RPMI8226 (cell line): ENCODE data around the gene RPL36AL.
A peak's percentile ranks its signal among the peaks of the same experiment; 100 is the strongest.
"Not testable (repeated sequence)": the region's sequence is repeated elsewhere in the genome, so short reads cannot be mapped to it uniquely, and the experiment has no call there.

Experiments used
- DNase-seq: peaks from one replicate; pipeline ENCODE4 v3.0.0-alpha.2; 2015

RPL36AL gene

DNA sequence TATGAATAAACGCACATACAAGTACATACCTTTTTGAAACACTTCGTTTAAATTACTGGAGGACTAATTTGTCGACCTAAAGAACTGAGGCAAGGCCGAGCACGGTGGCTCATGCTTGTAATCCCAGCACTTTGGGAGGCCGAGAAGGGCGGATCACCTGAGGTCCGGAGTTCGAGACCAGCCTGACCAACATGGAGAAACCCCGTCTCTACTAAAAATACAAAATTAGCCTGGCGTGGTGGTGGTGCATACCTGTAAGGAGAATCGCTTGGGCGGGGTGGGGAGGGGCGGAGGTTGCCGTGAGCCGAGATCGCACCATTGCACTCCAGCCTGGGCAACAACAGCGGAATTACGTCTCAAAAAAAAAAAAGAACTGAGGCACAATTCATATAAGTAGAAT lies 1.2 kb downstream of the RPL36AL start:
- not testable (repeated sequence) for DNase-seq

DNA sequence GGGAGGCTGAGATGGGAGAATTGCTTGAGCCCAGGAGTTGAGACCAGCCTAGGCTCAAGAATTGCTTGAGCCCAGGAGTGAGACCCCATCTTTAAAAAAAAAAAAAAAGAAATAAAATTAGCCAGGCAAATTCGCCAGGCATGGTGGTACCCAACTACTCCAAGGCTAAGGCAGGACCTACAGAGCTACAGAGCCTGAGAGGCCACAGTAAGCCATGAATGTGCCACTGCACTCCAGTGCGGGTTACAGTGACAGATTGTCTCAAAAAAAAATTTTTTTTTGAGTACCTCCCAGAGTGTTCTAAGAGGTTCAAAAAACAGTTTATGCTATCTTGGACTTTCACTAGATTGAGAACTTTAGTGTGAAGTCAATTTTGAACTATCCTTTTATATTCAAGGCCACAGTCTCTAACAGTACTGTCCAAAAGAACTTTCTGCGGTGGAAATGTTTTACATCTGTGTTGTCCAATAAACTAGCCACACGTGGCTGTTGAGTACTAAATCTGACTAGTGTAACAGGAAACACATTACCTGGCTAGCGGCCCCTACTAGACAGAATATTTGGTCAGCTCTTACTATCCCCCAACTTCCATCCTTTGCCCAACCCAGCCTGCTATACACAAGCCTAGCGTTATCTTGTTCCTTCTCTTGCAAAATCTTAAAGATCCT lies 2.4 kb downstream of the RPL36AL start:
- no peak for DNase-seq

- DNase-seq: no peak
Measured at GRCh38 chr14:49615776-49616175, 4.7 kb downstream of the RPL36AL start.

- DNase-seq: no peak
Measured at GRCh38 chr14:49614196-49614595, 6.2 kb downstream of the RPL36AL start.

GRCh38 chr14:49612671-49613070 lies 7.8 kb downstream of the RPL36AL start:
- no peak for DNase-seq

- no peak for DNase-seq
Measured at GRCh38 chr14:49612251-49612650, 8.2 kb downstream of the RPL36AL start.

GRCh38 chr14:49607583-49607982 lies 12.8 kb downstream of the RPL36AL start:
- DNase-seq: no peak

DNA sequence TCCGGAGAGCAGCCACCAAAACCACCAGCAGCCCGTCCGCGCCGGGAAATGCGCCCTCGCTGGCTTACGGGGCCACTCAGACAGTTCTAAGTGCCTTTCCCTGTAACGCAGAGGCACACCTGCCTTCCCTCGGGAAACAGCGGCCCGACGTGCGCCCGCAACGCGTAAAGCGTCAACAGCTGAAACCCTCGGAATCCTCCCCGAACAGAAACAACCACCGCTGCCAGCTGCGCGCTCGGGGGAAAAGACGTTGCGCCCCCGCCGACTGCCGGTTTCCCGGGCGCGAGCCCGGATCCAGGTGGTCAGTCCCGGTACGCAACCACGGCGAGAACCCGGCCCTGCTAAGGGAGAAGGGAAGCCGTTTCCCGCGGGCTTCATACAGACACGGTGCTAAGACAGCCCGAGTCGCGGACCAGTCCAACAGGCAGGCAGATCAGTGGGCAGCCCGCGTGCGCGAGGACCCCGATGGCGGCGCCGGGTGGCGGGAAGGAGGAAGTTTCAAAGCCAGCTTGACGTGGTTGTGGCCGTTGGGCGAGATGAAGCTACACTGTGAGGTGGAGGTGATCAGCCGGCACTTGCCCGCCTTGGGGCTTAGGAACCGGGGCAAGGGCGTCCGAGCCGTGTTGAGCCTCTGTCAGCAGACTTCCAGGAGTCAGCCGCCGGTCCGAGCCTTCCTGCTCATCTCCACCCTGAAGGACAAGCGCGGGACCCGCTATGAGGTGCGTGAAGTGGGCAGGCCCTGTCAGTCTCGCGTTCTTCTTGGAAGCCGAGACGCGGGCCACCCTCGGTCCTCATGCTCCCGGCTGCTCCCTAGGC lies 21.7 kb downstream of the RPL36AL start, which contains the start of gene LRR1:
Gene LRR1 (plus strand): TSS at position 456 of the 816 bp plus-strand sequence. CDS start 81 bp downstream, at position 537.
- DNase-seq: peak; percentile 82

DNA sequence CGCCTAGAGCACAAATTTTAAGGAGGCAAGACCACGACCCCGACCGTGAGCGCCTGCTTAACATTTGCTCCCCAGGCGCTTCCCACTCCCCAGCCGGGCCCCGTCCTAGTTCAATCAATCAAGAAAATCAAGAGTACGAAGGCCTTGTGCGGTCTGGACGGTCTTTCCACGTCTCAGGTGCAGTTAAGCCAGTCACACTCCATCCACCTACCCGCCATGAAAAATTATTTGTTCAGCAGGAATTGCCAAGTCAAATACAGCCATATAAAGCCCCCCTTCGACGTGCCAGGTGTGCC lies 22.3 kb downstream of the RPL36AL start:
- DNase-seq: no peak

- no peak for DNase-seq
Measured at GRCh38 chr14:49594347-49595091, 25.9 kb downstream of the RPL36AL start.

- no peak for DNase-seq
Measured at GRCh38 chr14:49593016-49593415, 27.4 kb downstream of the RPL36AL start.

- DNase-seq: no peak
Measured at GRCh38 chr14:49589387-49589786, 31.0 kb downstream of the RPL36AL start.

GRCh38 chr14:49586673-49587460 lies 33.6 kb downstream of the RPL36AL start:
- DNase-seq: peak; percentile 44

GRCh38 chr14:49585803-49586672 lies 34.4 kb downstream of the RPL36AL start, which contains the start of gene RPS29:
RPS29 (minus strand) TSS chr14:49586380; CDS start chr14:49586346, 34 bp downstream.
- peak; percentile 97 for DNase-seq

- DNase-seq: peak; percentile 24
Measured at GRCh38 chr14:49584981-49585640, 35.3 kb downstream of the RPL36AL start.

DNA sequence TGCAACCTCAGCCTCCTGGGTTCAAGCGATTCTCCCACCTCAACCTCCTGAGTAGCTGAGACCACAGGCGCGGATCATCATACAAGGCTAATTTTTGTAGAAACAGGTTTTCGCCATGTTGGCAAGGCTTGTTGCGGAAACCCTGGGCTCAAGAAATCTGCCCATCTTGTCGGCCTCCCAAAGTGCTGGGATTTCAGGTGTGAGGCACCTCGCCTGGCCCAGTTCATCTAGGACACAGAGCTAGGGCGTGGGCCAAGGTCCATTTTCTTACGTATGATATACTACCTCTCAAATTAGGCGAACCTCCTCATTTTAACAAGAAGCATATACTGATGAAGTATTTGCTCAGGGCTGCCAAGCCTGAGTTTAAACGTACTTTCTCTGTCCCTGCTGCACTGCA lies 36.4 kb downstream of the RPL36AL start:
- no peak for DNase-seq

GRCh38 chr14:49583629-49584028 lies 36.8 kb downstream of the RPL36AL start:
- no peak for DNase-seq

DNA sequence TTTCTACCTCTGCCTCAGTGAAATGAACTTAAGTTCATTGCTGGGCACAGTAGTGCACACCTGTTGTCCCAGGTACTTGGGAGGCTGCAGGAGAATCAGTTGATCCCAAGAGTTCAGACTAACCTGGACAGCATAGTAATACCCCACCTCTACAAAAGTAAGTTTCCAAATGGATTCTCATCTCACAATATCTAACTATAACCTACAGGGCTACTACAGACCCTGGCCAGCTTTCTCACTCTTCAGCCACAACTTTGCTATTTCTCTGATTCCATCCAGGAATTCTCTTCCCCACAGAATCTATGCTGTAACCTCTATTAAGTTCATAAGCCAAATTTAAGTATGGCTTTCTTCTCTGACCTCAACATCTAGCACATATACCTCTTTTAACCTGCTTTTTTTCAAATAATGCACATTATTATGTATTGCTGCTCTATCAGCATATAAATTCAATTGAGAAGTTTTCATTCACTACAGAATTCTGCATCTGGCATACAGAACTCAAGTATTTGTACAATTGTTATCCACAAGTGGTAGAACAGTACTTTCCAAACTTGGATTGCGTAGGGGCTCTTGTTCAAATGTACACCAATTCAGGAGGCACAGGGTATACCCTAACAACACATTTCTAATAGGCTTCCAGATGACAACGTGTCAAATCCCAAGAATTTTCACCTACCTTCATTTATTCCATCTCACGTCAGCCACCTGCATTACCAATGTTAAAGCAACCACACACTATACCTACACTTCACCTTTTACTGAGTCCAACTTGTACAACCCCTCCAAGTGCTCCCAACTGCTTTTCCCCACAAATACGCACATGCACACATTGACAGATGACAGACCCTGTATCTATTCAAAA lies 38.1 kb downstream of the RPL36AL start:
- DNase-seq: no peak

DNA sequence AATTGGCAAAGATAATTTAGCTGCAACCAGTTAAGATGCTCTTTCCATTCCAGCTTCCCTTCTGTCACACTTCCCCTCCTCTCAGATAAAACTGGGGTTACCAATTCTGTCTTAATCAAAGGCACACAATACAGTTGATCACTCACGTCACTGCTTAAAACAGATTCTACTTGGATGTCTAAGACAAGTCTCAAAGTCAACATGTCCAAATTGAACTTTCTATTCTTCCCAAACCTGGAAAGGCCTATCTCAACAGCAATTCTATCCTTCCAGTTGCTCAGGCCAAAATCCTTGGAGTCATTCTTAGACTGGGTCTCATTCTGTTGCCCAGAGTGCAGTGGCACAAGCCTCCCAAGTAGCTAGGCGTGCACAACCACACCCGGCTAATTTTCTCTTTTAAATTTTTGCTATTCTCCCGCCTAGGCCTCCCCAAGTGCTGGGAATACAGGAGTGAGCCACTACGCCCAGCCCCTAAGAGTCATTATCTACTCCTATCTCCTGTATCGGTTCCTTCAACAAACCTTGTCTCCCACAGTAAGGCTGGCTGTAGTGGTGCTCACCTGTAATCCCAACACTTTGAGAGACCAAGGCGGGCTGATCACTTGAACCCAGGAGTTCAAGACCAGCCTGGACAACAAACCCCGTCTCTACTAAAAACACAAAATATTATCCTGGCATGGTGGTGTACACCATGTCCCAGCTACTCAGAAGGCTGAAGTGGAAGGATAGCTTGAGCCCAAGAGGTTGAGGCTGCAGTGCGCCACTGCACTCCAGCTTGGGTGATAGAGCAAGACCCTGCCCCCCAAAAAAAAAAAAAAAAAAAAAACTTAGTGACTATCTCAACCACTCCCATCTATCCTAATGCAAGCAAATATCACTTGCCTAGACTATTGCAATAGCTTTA lies 39.0 kb downstream of the RPL36AL start:
- DNase-seq: no peak
